Activated naive CD4-positive, alpha-beta T cell (primary cell): ENCODE data around the gene TAOK1.
"Not testable (repeated sequence)": the region's sequence is repeated elsewhere in the genome, so short reads cannot be mapped to it uniquely, and the experiment has no call there.

Experiments
- DNase-seq, 4 experiments: peaks; one replicate each; lab custom pipeline; 2025; lab: John Stamatoyannopoulos, UW

Gene TAOK1

GRCh38 chr17:29549177-29549923 is 159.2 kb downstream of the TAOK1 start:
- no peak for DNase-seq

- no peak for DNase-seq
Measured at GRCh38 chr17:29555840-29556239, 165.7 kb downstream of the TAOK1 start.

GRCh38 chr17:29557085-29557738 is 167.0 kb downstream of the TAOK1 start:
- DNase-seq, result no peak

- DNase-seq, result no peak
Measured at GRCh38 chr17:29557739-29558116, 167.6 kb downstream of the TAOK1 start.

GRCh38 chr17:29558139-29558538 is 168.0 kb downstream of the TAOK1 start:
- DNase-seq, result not testable (repeated sequence)

- DNase-seq, result no peak
Measured at GRCh38 chr17:29559640-29560039, 169.5 kb downstream of the TAOK1 start.

- no peak for DNase-seq
Measured at GRCh38 chr17:29560316-29560715, 170.2 kb downstream of the TAOK1 start.

GRCh38 chr17:29561554-29562517 is 171.7 kb downstream of the TAOK1 start:
- no peak for DNase-seq

GRCh38 chr17:29562615-29563014 is 172.5 kb downstream of the TAOK1 start:
- DNase-seq, result no peak

- no peak for DNase-seq
Measured at GRCh38 chr17:29563816-29564215, 173.7 kb downstream of the TAOK1 start.

- DNase-seq, result peak in 2 of 4 experiments; percentile 23 to 35
Measured at GRCh38 chr17:29565643-29566472, 175.7 kb downstream of the TAOK1 start.

- peak in 2 of 4 experiments; percentile 37 to 53 for DNase-seq
Measured at GRCh38 chr17:29566473-29567303, 176.5 kb downstream of the TAOK1 start, which contains the start of gene ABHD15. Gene ABHD15, minus strand, starts transcription at chr17:29567037. Its CDS starts 71 bp downstream, at chr17:29566966.

GRCh38 chr17:29567304-29567553 is 177.1 kb downstream of the TAOK1 start:
- no peak for DNase-seq

- DNase-seq, result peak in 3 of 4 experiments; percentile 30 to 63 (median 55)
Measured at GRCh38 chr17:29567554-29568330, 177.6 kb downstream of the TAOK1 start.

- DNase-seq, result peak; percentile 49 to 91 (median 69)
Measured at GRCh38 chr17:29568331-29569244, 178.4 kb downstream of the TAOK1 start, which contains the start of gene TP53I13. Gene TP53I13, plus strand, starts transcription at chr17:29568701. Its CDS starts 58 bp downstream, at chr17:29568759.

GRCh38 chr17:29569245-29569950 is 179.2 kb downstream of the TAOK1 start:
- no peak for DNase-seq

GRCh38 chr17:29570521-29570920 is 180.4 kb downstream of the TAOK1 start:
- no peak for DNase-seq

- no peak for DNase-seq
Measured at GRCh38 chr17:29571486-29571882, 181.3 kb downstream of the TAOK1 start.
